ENCODE results near the gene NEK6.

DNA sequence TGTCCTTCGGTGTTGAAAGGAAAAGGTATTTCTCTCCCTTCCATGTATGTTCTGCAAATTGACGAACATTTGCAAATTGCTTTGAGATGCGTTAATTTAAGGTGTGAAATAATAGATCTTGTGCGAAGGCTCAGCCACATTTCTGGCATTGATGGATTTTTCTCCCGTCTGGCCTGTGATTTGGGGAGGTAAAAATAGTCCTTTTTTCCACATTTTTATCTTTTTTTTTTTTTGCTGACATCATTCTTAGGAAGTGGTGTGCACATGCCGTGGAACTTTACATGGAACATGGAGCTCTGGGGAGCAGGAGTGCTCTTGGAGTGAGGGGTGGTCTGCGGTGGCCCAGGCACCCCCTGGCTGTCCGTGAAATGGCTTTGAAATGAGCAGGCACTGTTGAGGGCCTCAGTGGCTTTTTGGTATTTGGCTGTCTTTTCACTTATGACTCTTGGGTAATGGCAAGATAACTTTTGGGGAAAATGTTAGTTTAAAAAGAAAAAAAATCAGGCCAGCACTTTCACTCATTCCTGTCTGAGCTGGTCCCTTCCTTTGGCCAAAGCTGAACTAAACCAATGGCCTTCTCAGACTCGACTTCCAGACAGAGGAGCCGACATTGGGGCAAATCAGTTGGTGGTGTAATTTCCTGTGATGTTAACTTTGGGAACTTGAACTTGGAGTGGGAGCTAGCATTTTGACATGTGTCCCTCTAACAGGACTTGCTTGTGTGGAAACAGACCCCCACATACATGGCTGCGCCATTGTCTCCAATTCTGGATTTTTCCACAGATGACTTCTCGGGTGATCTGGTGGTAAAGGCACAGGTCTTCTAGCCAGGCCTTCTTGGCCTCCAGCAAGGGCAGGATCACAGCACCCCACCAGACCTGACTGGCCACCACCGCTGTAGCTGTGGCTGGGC is 4.2 kb downstream of the NEK6 start:
- TF ChIP-seq, protein P1, sequence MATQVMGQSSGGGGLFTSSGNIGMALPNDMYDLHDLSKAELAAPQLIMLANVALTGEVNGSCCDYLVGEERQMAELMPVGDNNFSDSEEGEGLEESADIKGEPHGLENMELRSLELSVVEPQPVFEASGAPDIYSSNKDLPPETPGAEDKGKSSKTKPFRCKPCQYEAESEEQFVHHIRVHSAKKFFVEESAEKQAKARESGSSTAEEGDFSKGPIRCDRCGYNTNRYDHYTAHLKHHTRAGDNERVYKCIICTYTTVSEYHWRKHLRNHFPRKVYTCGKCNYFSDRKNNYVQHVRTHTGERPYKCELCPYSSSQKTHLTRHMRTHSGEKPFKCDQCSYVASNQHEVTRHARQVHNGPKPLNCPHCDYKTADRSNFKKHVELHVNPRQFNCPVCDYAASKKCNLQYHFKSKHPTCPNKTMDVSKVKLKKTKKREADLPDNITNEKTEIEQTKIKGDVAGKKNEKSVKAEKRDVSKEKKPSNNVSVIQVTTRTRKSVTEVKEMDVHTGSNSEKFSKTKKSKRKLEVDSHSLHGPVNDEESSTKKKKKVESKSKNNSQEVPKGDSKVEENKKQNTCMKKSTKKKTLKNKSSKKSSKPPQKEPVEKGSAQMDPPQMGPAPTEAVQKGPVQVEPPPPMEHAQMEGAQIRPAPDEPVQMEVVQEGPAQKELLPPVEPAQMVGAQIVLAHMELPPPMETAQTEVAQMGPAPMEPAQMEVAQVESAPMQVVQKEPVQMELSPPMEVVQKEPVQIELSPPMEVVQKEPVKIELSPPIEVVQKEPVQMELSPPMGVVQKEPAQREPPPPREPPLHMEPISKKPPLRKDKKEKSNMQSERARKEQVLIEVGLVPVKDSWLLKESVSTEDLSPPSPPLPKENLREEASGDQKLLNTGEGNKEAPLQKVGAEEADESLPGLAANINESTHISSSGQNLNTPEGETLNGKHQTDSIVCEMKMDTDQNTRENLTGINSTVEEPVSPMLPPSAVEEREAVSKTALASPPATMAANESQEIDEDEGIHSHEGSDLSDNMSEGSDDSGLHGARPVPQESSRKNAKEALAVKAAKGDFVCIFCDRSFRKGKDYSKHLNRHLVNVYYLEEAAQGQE (IDR thresholded peaks at IDR 0.05; ENCODE audit: insufficient read depth in 1 of 2, low read depth in 2 of 2, low read length in 2 of 2) = no peak
- TF ChIP-seq POLR2AphosphoS5 (IDR thresholded peaks at IDR 0.05; ENCODE audit: low read depth, low read length) = no peak
- no peak for TF ChIP-seq TAF1 (IDR thresholded peaks at IDR 0.05; ENCODE audit: borderline replicate concordance, insufficient read depth, low read length)
- no peak for TF ChIP-seq SIN3A (IDR thresholded peaks at IDR 0.05; ENCODE audit: borderline replicate concordance, insufficient read depth, low read length)

Measured in PFSK-1 (cell line).